Endodermal cell (in vitro differentiated cells): ENCODE measurements around the gene TTC21A. TPM values are rescaled to one million over a fixed set of nuclear protein-coding genes. Genes with fewer than 3 reads are reported as not detected.

ENCODE experiments used
- DNase-seq: peaks from one replicate; pipeline ENCODE4 v3.0.0-alpha.2; 2017
- H3K27ac ChIP-seq: 2 replicates; pipeline ENCODE4 v1.5.1; 2013; ENCODE audit warnings: mild to moderate bottlenecking, low read depth, low read length, moderate library complexity
- H3K27me3 ChIP-seq: 2 replicates; pipeline ENCODE4 v1.6.1; 2013; ENCODE audit warnings: mild to moderate bottlenecking, low read length, moderate library complexity; ENCODE audit not compliant: insufficient read depth, control insufficient read depth, poor library complexity, severe bottlenecking
- H3K36me3 ChIP-seq: 2 replicates; pipeline ENCODE4 v1.7.0; 2013; ENCODE audit warnings: mild to moderate bottlenecking, low read length, moderate library complexity; ENCODE audit not compliant: control insufficient read depth, insufficient read depth
- H3K4me1 ChIP-seq: one replicate; pipeline ENCODE4 v1.7.0; 2013; ENCODE audit warnings: low read length; ENCODE audit not compliant: control insufficient read depth, insufficient read depth
- H3K4me3 ChIP-seq: 2 replicates; pipeline ENCODE4 v1.5.1; 2013; ENCODE audit warnings: mild to moderate bottlenecking, low read length, moderate library complexity
- H3K9ac ChIP-seq: 2 replicates; pipeline ENCODE4 v1.6.1; 2013; ENCODE audit warnings: mild to moderate bottlenecking, low read length, moderate library complexity; ENCODE audit not compliant: poor library complexity, severe bottlenecking; ENCODE audit errors: extremely low read depth
- H3K9me3 ChIP-seq: 2 replicates; pipeline ENCODE4 v1.6.1; 2013; ENCODE audit warnings: mild to moderate bottlenecking, low read length, moderate library complexity; ENCODE audit not compliant: control insufficient read depth
- H3K27ac Mint-ChIP-seq: 2 replicates; pipeline ENCODE4 v1.8.0; 2020; ENCODE audit warnings: mixed read lengths
- H3K27me3 Mint-ChIP-seq: 2 replicates; pipeline ENCODE4 v1.8.0; 2021; ENCODE audit warnings: mild to moderate bottlenecking, mixed read lengths; ENCODE audit not compliant: insufficient read depth
- H3K36me3 Mint-ChIP-seq: 2 replicates; pipeline ENCODE4 v1.8.0; 2020; ENCODE audit warnings: low read depth, mixed read lengths
- H3K4me1 Mint-ChIP-seq: 2 replicates; pipeline ENCODE4 v1.8.0; 2020; ENCODE audit warnings: mixed read lengths
- H3K4me3 Mint-ChIP-seq: 2 replicates; pipeline ENCODE4 v1.8.0; 2020; ENCODE audit warnings: mild to moderate bottlenecking, moderate library complexity, mixed read lengths
- H3K9me3 Mint-ChIP-seq: 2 replicates; pipeline ENCODE4 v1.8.0; 2020; ENCODE audit warnings: mild to moderate bottlenecking, mixed read lengths
- WGBS, 2 experiments: methylation state at CpG; one replicate each; pipeline versions ENCODE4 v1.1.5 to v1.1.7; 2013; ENCODE audit warnings: missing lambda C conversion rate in 2 of 2, mixed read lengths in 1 of 2; ENCODE audit not compliant: insufficient coverage in 1 of 2, insufficient read length in 1 of 2; 5-methylcytosine and 5-hydroxymethylcytosine counted together
- total RNA-seq, 2 donors: library from RNA; stranded (reverse); fragmentation: NEBNext Ultra II Directional in 1 of 2; extraction: Animal tissue kit (Norgen Biotek cat#: 25700) in 1 of 2; gene quantifications; 2 replicates in 1 of 2; 3 replicates in 1 of 2; pipeline ENCODE4 v1.2.1, GENCODE V29; 2021
- TF ChIP-seq, protein P1 (sequence below): fragments of 200-600 bp; sonication (generic); conservative IDR thresholded peaks from 2 replicates; pipeline ENCODE4 v1.5.0; 2021; ENCODE audit warnings: antibody characterized with exemption, mild to moderate bottlenecking

The TTC21A gene
- total RNA-seq, 2 donors from 2014 or later: 5.7 to 5.8 TPM

DNA sequence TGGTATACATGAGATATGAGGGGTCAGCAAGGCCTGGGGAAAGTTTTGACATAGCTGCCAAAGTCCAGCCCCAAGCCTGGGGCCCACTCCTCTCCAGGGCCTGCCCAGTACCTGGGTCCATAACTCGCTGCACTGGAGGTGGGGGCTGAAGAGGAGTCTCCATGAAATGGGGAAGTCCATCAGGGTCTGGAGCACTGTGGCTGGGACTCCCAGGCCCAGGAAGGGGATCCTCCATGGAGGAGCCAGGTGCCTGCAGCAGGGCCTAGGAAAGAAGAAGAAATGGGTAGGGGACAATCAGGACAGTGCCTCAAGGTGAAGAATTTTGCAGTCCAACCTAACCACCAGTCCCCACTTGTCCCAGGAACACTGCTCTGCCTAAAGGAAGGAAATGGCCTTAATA lies 8.2 kb upstream of the TTC21A start:
- H3K27ac ChIP-seq: no peak overlapping the region
- no peak overlapping the region for H3K4me3 Mint-ChIP-seq
- H3K27ac Mint-ChIP-seq: no peak overlapping the region
- H3K4me3 ChIP-seq: no peak overlapping the region
- peaks cover 42% of the 10 kb centered on the region for H3K36me3 ChIP-seq
- DNase-seq: no peak
- H3K9me3 ChIP-seq: no peaks in the 10 kb centered on the region
- H3K36me3 Mint-ChIP-seq: peaks cover 30% of the 10 kb centered on the region
- WGBS, 2 experiments: 87 to 100% methylated on average over 1 of the region's 1 CpG
- no peaks in the 10 kb centered on the region for H3K4me1 ChIP-seq
- no peaks in the 10 kb centered on the region for H3K4me1 Mint-ChIP-seq
- H3K27me3 ChIP-seq: no peaks in the 10 kb centered on the region
- no peak overlapping the region for H3K9ac ChIP-seq
- TF ChIP-seq, protein P1, sequence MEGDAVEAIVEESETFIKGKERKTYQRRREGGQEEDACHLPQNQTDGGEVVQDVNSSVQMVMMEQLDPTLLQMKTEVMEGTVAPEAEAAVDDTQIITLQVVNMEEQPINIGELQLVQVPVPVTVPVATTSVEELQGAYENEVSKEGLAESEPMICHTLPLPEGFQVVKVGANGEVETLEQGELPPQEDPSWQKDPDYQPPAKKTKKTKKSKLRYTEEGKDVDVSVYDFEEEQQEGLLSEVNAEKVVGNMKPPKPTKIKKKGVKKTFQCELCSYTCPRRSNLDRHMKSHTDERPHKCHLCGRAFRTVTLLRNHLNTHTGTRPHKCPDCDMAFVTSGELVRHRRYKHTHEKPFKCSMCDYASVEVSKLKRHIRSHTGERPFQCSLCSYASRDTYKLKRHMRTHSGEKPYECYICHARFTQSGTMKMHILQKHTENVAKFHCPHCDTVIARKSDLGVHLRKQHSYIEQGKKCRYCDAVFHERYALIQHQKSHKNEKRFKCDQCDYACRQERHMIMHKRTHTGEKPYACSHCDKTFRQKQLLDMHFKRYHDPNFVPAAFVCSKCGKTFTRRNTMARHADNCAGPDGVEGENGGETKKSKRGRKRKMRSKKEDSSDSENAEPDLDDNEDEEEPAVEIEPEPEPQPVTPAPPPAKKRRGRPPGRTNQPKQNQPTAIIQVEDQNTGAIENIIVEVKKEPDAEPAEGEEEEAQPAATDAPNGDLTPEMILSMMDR: no peak
- no peaks in the 10 kb centered on the region for H3K9me3 Mint-ChIP-seq
- no peaks in the 10 kb centered on the region for H3K27me3 Mint-ChIP-seq

DNA sequence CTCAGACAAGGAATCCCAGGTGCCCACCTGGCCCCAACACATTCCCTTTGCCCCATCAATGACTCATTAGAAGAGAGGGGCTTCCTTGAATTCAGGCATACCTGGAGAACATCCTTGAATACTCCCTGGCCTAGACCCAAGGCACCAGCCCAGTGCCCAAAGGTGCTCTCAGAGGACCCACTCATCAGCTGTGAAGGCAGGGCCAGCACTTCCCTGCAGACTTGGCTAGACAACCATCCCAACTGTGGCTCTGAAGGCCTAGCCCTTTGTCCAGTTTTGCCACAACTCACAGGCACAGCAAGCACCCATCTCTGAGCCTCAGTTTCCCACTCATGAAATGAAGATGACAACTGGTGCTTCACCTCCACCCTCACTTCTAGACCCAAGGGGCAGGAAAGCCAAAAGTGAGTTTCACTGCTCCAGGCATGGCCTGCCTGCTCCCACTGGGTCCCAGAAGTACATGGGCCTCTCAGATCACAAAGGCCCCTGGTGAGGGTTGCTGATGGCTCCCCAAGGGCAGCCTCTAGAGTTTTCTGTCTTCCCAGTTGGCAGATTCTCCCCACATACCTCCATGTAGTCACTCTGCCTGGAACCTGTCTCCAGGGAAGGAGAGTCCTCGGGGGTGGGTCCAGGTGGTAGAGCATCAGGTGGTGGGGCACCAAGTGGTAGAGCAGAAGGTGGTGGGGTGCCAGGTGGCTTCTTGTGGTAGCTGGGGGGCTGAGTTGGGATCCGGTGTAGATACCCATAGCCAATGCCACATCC lies 7.6 kb upstream of the TTC21A start:
- Mint-ChIP-seq H3K9me3 (no peaks in the 10 kb centered on the region), H3K4me3 (no peak overlapping the region), H3K36me3 (peaks cover 23% of the 10 kb centered on the region), H3K27ac (no peak overlapping the region), H3K4me1 (no peaks in the 10 kb centered on the region), H3K27me3 (no peaks in the 10 kb centered on the region)
- H3K27me3 ChIP-seq: no peaks in the 10 kb centered on the region
- no peaks in the 10 kb centered on the region for H3K9me3 ChIP-seq
- no peak for DNase-seq
- 90 to 100% methylated on average over 1 to 2 of the region's 2 CpGs for WGBS, 2 experiments
- TF ChIP-seq, protein P1: no peak
- H3K36me3 ChIP-seq: peaks cover 37% of the 10 kb centered on the region
- no peak overlapping the region for H3K9ac ChIP-seq
- H3K27ac ChIP-seq: no peak overlapping the region
- no peak overlapping the region for H3K4me3 ChIP-seq
- no peaks in the 10 kb centered on the region for H3K4me1 ChIP-seq

DNA sequence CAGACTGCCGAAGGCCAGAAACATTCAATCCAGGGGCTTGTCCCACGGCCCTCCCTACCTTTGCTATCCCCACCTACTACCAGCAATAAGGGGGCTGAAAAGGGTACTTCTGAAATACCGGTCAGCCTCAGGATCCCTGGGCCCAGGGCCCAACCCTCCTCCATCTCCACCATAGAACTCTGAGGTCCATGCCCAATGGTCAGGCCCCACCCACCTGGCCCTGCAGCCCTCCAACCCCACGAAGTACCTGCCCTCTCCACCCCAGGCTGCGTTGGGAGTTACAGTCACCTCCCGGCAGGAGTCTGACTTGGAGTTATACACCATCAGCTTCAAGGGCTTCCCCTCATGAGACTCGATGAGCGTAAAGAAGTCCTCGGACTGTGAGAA lies 7.0 kb upstream of the TTC21A start:
- H3K36me3 Mint-ChIP-seq: peaks cover 18% of the 10 kb centered on the region
- no peaks in the 10 kb centered on the region for H3K9me3 ChIP-seq
- no peaks in the 10 kb centered on the region for H3K4me1 Mint-ChIP-seq
- H3K27me3 Mint-ChIP-seq: no peaks in the 10 kb centered on the region
- TF ChIP-seq, protein P1: no peak
- no peak overlapping the region for H3K4me3 ChIP-seq
- H3K27ac Mint-ChIP-seq: no peak overlapping the region
- H3K36me3 ChIP-seq: peaks cover 31% of the 10 kb centered on the region
- DNase-seq: no peak
- H3K27ac ChIP-seq: no peak overlapping the region
- no peaks in the 10 kb centered on the region for H3K27me3 ChIP-seq
- H3K9me3 Mint-ChIP-seq: no peaks in the 10 kb centered on the region
- no peak overlapping the region for H3K4me3 Mint-ChIP-seq
- H3K4me1 ChIP-seq: no peaks in the 10 kb centered on the region
- H3K9ac ChIP-seq: no peak overlapping the region
- WGBS, 2 experiments: 91 to 94% methylated on average over 4 to 8 of the region's 9 CpGs
